AG09309 (cell line): ENCODE data around the gene ANHX.

Experiments used
- DNase-seq: peaks from one replicate; pipeline ENCODE4 v3.0.0-alpha.2; 2010; ENCODE audit warnings: low read depth
- H3K4me3 ChIP-seq: 2 replicates; pipeline ENCODE4 v1.5.1; 2011; ENCODE audit warnings: mild to moderate bottlenecking, low read depth, low read length, moderate library complexity; ENCODE audit not compliant: control insufficient read depth
- TF ChIP-seq, protein P1 (sequence below): IDR thresholded peaks from 2 replicates; pipeline ENCODE4 v1.5.1; 2011; ENCODE audit warnings: mild to moderate bottlenecking, low read depth, low read length, inconsistent platforms; ENCODE audit not compliant: insufficient read depth, control insufficient read depth; ENCODE audit errors: missing control alignments

ANHX gene

DNA sequence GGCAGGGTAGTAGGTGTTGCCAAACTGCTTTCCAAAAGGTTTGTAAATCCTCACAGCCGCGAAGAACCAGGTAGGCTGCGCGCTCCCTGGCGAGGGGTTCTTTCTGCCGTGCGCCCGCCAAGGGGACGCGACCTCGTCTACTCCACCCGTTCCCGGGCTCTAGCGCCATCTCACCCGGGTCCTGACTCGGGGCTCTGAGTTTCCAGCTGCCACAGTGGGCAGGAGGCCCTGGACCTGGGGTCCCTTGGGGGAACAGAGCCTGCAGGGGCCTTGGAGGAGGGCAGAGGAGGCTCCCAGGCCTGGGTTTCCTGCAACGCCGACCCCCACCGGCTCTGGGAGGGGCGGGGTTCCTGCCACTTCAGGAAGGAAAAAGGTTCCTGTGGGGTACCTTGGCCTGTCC, 706 bp downstream of the ANHX start:
- no peak for DNase-seq

DNA sequence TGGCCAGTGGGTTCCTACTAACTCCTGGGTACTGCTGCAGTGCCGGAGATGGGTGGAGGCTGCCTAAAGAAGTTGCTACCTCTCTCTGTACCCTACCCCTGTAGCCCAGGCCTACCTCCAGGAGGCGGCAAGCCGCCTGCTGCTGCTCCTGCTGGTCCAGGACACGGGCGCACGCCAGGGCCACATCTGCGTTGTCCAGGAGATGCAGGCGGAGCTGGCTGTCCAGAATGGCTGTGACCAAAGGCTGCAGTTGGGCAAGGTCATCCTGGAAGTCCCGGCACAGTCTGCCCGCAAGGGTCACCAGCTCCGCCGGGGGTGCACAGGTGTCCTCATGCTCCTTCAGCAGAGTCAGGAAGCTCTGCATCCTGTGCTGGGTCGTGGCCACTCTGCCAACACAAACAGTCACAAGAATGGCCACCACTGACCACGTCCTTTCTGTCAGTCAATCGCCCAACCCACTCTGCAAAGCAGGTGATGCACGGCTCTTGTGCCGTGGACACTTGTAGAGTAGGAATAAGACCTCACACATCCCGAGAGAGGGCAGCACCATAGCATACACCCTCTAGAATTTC, 1.6 kb downstream of the ANHX start:
- H3K4me3 ChIP-seq = no peak overlapping the region
- no peak for DNase-seq
- TF ChIP-seq, protein P1, sequence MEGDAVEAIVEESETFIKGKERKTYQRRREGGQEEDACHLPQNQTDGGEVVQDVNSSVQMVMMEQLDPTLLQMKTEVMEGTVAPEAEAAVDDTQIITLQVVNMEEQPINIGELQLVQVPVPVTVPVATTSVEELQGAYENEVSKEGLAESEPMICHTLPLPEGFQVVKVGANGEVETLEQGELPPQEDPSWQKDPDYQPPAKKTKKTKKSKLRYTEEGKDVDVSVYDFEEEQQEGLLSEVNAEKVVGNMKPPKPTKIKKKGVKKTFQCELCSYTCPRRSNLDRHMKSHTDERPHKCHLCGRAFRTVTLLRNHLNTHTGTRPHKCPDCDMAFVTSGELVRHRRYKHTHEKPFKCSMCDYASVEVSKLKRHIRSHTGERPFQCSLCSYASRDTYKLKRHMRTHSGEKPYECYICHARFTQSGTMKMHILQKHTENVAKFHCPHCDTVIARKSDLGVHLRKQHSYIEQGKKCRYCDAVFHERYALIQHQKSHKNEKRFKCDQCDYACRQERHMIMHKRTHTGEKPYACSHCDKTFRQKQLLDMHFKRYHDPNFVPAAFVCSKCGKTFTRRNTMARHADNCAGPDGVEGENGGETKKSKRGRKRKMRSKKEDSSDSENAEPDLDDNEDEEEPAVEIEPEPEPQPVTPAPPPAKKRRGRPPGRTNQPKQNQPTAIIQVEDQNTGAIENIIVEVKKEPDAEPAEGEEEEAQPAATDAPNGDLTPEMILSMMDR = no peak

More for the DNA sequence above, 706 bp downstream of the ANHX start:
- TF ChIP-seq, protein P1 = no peak
- no peak overlapping the region for H3K4me3 ChIP-seq

DNA sequence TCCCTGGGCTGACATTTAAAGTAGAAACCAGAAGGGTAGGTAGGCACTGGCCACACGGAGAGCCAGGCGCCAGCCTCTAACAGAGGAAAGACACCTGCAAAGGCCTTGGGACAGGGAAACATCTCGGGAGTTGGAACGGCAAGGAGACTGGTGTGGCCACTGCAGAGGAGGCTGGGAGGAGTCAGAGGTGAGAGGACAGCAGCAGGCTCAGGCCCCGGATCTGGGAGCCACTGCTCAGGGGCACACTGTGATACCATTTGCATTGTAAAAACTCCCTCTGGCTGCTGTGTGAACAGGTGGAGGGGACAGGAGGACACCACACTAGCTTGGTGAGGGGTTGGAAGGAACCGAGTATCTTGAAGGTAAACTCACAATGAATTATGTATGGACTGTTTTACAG, 2.7 kb downstream of the ANHX start:
- no peak overlapping the region for H3K4me3 ChIP-seq
- no peak for DNase-seq
- TF ChIP-seq, protein P1 = no peak

DNA sequence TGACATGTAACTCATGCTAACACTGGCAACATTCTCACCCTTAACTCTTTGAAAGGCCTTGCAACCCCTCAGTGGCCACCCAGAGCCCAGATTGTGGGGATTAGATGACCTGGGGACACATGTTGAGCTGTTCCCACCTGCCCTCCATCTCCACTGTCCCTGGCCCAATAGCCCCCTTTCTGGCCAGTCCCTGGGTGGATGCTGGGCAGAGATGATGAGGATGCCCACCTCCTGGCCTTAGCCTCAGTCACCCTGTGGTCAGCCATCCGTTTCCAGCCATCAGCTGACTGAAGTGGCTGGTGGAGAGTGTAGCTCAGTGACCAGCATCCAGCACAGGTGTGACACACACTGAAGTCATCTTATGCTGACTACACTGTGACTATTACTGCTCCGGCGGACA, 4.7 kb downstream of the ANHX start:
- no peak for DNase-seq
- TF ChIP-seq, protein P1 = no peak
- H3K4me3 ChIP-seq = no peak overlapping the region

DNA sequence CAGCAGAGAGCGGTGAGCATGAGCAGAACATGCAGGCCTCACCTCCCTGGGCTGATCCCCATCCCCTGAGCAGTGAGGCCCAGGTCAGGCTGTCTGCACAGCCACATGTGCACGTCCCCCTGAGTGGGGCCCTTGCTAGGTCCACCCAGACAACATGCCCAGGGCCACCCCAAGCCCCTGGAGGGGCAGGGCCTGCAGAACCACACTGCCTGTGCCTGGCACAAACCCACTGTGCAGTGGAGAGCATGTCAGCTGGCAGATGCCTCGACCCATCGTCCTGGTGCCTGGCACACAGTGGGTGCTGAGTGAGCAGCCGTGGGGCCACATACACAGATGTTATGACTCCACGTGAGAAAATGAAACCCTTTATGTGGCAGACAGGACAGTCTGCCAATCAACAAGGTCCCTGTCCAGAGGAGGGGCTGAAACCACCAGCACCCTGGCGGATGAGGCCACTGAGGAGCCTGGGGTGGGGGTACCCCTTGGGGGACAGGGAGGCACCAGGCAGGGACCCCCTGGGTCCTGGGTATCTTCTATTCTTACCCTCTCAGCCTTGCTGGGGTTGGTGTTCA, 8.3 kb downstream of the ANHX start:
- DNase-seq = no peak
- TF ChIP-seq, protein P1 = no peak
- no peak overlapping the region for H3K4me3 ChIP-seq

DNA sequence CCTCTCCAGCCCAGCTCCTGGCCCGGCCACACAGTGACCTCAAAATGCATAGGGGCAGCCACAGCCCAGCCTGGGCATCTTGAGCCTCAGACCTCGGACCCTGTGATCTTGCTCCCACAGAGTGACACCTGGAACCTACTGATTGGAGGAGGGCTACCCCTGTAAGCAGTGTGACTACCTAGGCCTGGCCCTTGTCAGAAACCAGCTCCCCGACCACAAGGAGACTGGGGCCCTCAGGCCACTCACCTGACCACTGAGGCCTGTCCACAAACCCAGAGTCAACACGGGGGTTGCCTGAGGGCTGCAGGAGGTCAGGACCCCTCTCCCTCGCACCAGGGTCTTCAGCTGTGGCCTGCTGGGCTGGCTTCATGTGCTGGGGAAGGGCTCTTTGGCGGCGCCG, 9.0 kb downstream of the ANHX start:
- no peak for DNase-seq
- H3K4me3 ChIP-seq = no peak overlapping the region
- TF ChIP-seq, protein P1 = no peak
